Measurements from ENCODE around the gene UBXN2A. TPM values are rescaled to one million over a fixed set of nuclear protein-coding genes. Genes with fewer than 3 reads are reported as not detected.
A peak's percentile ranks its signal among the peaks of the same experiment; 100 is the strongest.

Gene UBXN2A
- total RNA-seq, 2 donors from 2014 or later, result 4.0 to 7.3 TPM

DNA sequence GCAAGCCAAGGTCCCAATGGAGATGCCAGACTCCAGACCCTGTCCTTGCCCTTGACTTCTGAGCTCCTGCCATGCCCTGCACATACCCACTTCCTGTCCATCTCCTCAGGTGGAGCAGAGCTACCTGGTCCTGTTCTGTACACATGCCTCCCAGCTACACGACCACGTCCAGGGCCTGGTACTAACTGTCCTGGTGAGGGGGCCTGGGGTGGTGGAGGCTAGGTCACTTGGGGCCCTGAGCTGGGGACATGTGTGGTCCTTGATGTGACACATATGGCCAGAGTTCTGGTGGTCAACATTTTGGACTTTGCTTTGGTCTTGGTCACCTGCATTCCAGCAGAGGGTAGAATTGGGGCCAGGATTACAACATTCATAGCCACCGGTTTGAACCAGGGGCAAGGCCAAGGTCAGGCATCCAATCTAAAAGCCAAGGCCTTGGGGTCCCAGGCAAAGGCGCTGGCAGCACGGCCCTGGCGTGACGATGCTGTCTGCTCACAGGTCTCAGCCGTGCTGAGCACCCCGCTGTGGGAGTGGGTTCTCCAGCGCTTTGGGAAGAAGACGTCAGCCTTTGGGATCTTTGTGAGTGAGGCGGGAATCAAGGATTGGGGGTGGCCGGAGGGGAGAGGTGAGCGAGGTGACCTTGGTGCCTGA lies 82.2 kb downstream of the UBXN2A start:
- Histone ChIP-seq H3K4me1 (no peaks in the 10 kb centered on the region), H3K4me3 (no peak overlapping the region), H3K9me3 (no peaks in the 10 kb centered on the region), H3K27me3 (no peaks in the 10 kb centered on the region), H3K27ac (no peak overlapping the region), H3K36me3 (replicated peaks in 1 of 2; ENCODE audit: insufficient read depth in 1 of 2, low read depth in 2 of 2) (no peaks in the 10 kb centered on the region)
- no peak for DNase-seq
- intact Hi-C loops (cut with DNase I), result no loop called here
- 81 to 91% methylated on average over 8 to 14 of the region's 14 CpGs for WGBS, 2 donors
- ATAC-seq, result no peak
- TF ChIP-seq CTCF (IDR thresholded peaks at IDR 0.05), result no peak
- TF ChIP-seq POLR2A (IDR thresholded peaks at IDR 0.05), result no peak

- no peaks in the 10 kb centered on the region for H3K36me3 ChIP-seq (replicated peaks in 1 of 2; ENCODE audit: insufficient read depth in 1 of 2, low read depth in 2 of 2)
- ATAC-seq, result no peak
- no peaks in the 10 kb centered on the region for H3K27me3 ChIP-seq
- no peak overlapping the region for H3K27ac ChIP-seq
- no peaks in the 10 kb centered on the region for H3K4me1 ChIP-seq
- WGBS, 2 donors, result 81% methylated on average over 14 of the region's 16 CpGs; no CpG with 5 or more reads in 1 of the 2 donors
- no peak for DNase-seq
- H3K4me3 ChIP-seq, result no peak overlapping the region
- intact Hi-C loops (cut with DNase I), result no loop called here
- TF ChIP-seq CTCF (IDR thresholded peaks at IDR 0.05) (no peak), POLR2A (IDR thresholded peaks at IDR 0.05) (no peak)
- H3K9me3 ChIP-seq, result no peaks in the 10 kb centered on the region
Observed at GRCh38 chr2:24022975-24023575, 82.8 kb downstream of the UBXN2A start.

DNA sequence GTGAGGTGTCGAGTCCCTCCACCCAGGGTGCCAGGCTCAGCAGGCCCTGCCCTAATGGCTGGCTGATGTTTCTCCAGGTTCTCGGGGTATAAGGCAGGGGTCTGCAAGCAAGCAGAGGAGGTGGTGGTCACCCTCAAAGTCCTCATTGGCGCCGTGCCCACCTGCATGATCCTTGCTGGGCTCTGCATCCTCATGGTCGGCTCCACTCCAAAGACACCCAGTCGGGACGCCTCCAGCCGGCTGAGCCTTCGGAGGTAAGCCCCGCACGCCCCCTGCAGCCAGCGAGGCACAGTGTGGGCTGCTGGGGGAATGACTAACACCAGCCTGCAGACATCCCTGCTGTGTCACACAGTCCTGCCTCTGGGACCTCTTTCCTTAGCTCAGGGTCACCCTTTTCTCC lies 83.8 kb downstream of the UBXN2A start:
- Histone ChIP-seq H3K4me1 (no peaks in the 10 kb centered on the region), H3K4me3 (no peak overlapping the region), H3K36me3 (replicated peaks in 1 of 2; ENCODE audit: insufficient read depth in 1 of 2, low read depth in 2 of 2) (no peaks in the 10 kb centered on the region), H3K9me3 (no peaks in the 10 kb centered on the region), H3K27me3 (no peaks in the 10 kb centered on the region), H3K27ac (no peak overlapping the region)
- ATAC-seq (peak; percentile 28), DNase-seq (no peak)
- no peak for TF ChIP-seq POLR2A (IDR thresholded peaks at IDR 0.05)
- no peak for TF ChIP-seq CTCF (IDR thresholded peaks at IDR 0.05)
- intact Hi-C loops (cut with DNase I), result no loop called here
- 69 to 74% methylated on average over 5 to 12 of the region's 12 CpGs for WGBS, 2 donors

DNA sequence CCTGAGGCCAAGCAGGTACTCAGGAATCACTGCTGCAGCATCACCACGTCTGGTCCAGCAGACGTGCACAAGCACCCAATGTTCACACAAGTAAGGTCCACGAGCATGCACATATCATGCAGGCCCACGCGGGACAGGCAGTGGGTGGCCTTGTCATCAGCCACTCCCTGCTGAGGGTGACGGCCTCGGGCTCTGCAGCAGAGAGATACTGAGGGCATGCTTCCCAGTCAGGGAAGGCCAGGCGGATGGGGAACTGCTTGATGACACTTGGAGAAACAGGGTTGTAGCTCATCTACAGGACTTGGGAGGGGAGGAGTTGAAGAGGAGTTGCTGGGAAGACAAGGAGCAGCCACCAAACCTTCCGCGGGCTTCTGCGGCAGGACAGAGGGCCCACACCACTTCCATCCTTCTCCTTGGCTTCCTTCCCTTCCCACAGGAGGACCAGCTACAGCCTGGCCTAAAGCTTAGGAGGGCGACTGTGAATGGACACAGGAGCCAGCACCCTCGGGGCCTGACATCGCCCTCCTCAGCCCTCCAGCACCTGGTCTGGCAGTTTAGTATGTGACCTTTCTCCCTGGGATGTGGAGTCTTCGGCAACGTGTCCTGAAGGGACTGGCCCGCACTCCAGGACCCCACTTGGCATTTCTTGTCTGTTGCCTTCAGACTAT lies 84.9 kb downstream of the UBXN2A start:
- H3K27ac ChIP-seq, result no peak overlapping the region
- WGBS, 2 donors, result 80 to 88% methylated on average over 7 to 17 of the region's 17 CpGs
- H3K9me3 ChIP-seq, result no peaks in the 10 kb centered on the region
- TF ChIP-seq POLR2A (IDR thresholded peaks at IDR 0.05), result no peak
- no peaks in the 10 kb centered on the region for H3K36me3 ChIP-seq (replicated peaks in 1 of 2; ENCODE audit: insufficient read depth in 1 of 2, low read depth in 2 of 2)
- intact Hi-C loops (cut with DNase I), result no loop called here
- H3K4me1 ChIP-seq, result no peaks in the 10 kb centered on the region
- H3K4me3 ChIP-seq, result no peak overlapping the region
- no peak for DNase-seq
- ATAC-seq, result no peak
- H3K27me3 ChIP-seq, result no peaks in the 10 kb centered on the region

DNA sequence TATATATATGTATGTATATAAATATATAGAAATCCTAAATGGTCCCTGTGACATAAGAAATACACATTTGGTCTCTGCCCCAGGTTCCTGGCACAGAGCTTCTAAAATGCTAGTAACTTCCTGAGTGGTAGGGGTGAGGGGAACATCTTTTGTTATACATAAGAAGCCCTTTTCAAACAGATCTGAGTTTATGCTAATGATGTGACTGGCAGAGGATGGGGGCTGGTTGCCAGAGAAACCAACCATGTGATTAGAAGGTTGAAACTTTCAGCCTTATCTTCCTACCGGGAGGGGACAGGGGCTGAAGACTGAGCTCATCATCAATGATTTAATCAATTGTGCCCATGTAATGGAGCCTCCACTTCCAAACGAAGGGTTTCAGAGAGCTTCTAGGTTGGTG lies 86.0 kb downstream of the UBXN2A start:
- Histone ChIP-seq H3K9me3 (no peaks in the 10 kb centered on the region), H3K36me3 (replicated peaks in 1 of 2; ENCODE audit: insufficient read depth in 1 of 2, low read depth in 2 of 2) (peaks cover 0 to 4% of the 10 kb centered on the region in 2 donors), H3K4me1 (no peaks in the 10 kb centered on the region), H3K27me3 (no peaks in the 10 kb centered on the region), H3K27ac (no peak overlapping the region), H3K4me3 (no peak overlapping the region)
- WGBS, 2 donors, result 64% methylated on average over 2 of the region's 2 CpGs
- intact Hi-C loops (cut with DNase I), result no loop called here
- no peak for TF ChIP-seq POLR2A (IDR thresholded peaks at IDR 0.05)
- DNase-seq (no peak), ATAC-seq (no peak)

All from body of pancreas (tissue), 4 donors.